T-helper 1 cell treated with Interleukin-12 subunit alpha and Interleukin-12 subunit beta and Interleukin-4 antibody, amounts not matched to agents 30 μg/mL and 1 μg/mL, for 36 hours (primary cell): ENCODE measurements around the gene MIOS.
"Not testable (repeated sequence)": the region's sequence is repeated elsewhere in the genome, so short reads cannot be mapped to it uniquely, and the experiment has no call there.

Experiments used
- H3K27ac Mint-ChIP-seq: one replicate; pipeline ENCODE4 v1.8.0; 2021; ENCODE audit warnings: mild to moderate bottlenecking, mixed read lengths
- H3K27me3 Mint-ChIP-seq: one replicate; pipeline ENCODE4 v1.8.0; 2021; ENCODE audit warnings: low read depth, mixed read lengths
- H3K36me3 Mint-ChIP-seq: one replicate; pipeline ENCODE4 v1.8.0; 2021; ENCODE audit warnings: low read depth, mixed read lengths
- H3K4me1 Mint-ChIP-seq: one replicate; pipeline ENCODE4 v1.8.0; 2021; ENCODE audit warnings: low read depth, mixed read lengths
- H3K4me3 Mint-ChIP-seq: one replicate; pipeline ENCODE4 v1.8.0; 2021; ENCODE audit warnings: mild to moderate bottlenecking, moderate library complexity, mixed read lengths
- H3K9me3 Mint-ChIP-seq: one replicate; pipeline ENCODE4 v1.8.0; 2021; ENCODE audit warnings: mixed read lengths

MIOS gene

DNA sequence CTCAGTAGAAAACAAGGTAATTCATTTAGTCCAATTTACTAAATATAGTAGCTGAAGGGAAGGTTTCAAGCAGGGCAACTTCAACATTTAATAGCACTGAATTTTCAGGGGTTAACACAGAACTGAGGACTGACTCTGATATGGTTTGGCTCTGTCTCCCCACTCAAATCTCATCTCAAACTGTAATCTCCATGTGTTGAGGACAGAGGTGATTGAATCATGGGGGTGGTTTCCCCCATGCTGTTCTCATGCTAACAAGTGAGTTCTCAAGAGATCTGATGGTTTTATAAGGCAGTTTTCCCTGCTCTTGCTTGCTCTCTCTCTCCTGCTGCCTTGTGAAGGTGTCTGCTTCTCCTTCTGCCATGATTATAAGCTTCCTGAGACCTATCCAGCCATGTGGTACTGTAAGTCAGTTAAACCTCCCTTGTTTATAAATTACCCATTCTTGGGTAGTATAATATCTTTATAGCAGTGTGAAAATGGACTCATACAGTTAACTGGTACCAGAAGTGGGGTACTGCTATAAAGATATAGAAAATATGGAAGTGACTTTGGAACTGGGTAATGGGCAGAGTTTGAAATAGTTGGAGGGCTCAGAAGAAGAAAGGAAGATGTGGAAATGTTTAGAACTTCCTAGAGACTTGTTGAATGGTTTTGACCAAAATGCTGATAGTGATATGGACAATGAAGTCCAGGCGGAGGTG lies 64.1 kb downstream of the MIOS start:
- Mint-ChIP-seq H3K4me1 (no peaks in the 10 kb centered on the region), H3K36me3 (peaks cover 5% of the 10 kb centered on the region), H3K9me3 (peaks cover 2% of the 10 kb centered on the region), H3K27ac (no peak overlapping the region), H3K4me3 (no peak overlapping the region), H3K27me3 (no peaks in the 10 kb centered on the region)

DNA sequence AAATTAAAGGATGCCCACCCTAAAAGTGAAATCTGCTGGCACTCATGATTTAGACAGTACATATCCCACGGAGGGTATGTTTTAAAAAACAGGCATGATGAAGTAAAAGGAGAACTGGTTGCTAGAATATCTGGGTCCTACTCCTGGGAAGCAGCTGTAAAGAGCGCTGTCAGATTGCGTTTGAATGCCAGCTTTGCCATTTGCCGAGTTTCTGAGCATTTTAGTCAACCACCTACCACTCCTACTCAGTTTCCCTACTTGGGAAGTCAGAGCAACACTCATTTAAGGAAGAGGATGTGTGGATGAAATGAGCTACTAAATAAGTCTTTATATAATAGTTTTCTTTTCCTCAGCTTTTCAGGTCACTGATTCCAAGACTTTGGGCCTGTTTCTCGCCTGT lies 72.7 kb downstream of the MIOS start:
- Mint-ChIP-seq H3K36me3 (peaks cover 20% of the 10 kb centered on the region), H3K27ac (peak overlapping the region; percentile 99), H3K4me3 (peak overlapping the region; percentile 96), H3K9me3 (no peaks in the 10 kb centered on the region), H3K4me1 (peaks cover 27% of the 10 kb centered on the region), H3K27me3 (no peaks in the 10 kb centered on the region)

- Mint-ChIP-seq H3K4me3 (peak overlapping the region; percentile 96), H3K4me1 (peaks cover 27% of the 10 kb centered on the region)
Observed at GRCh38 chr7:7639847-7640220, 73.2 kb downstream of the MIOS start.

DNA sequence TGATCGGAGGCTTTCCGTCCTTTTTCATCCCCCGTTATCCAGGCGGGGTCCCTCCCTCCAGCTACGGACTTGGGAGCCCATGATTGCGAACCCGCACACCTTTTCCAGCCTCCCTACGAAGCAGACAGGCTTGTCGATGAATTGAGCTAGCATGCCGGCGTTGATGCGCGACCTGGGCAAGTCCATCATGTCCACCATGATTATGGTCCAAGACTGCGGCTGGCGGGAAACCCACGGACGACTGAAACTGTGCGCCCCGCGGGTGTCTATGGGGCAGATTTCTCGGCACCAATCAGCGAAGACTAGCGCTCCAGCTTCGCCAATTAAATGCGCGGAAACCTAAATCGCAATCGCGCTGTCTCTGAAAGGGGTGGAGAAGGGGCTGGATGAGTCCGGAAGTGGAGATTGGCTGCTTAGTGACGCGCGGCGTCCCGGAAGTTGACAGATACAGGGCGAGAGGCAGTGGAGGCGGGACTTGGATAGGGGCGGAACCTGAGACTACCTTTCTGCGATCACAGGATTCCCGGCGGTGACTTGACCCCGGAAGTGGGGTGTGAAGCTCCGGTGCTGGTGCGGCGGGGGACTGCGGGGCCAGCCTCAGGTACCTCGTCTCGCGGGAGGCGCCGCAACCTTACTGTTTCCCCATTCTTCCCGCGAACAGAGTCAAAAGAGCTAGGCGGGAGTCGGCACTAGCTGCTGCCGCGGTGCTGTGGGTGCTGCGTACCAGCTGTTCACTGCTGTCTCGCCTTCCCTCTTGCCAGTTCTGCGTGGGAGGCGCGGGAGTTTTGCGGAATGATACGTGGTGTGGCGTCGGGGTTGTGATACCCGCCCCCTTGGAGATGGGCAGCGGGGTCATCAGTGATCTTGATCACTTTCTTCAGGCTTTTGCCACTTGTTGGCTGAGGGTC lies 73.8 kb downstream of the MIOS start, which contains the start of gene UMAD1:
TSS of gene UMAD1 (plus strand) at position 532 of the 908 bp plus-strand sequence. CDS start 32,620 bp downstream, outside the sequence.
- Mint-ChIP-seq H3K27me3 (no peaks in the 10 kb centered on the region), H3K4me3 (peak within 1 kb of the TSS; percentile 96), H3K4me1 (peaks cover 27% of the 10 kb centered on the region), H3K27ac (peak within 1 kb of the TSS; percentile 99), H3K9me3 (no peaks in the 10 kb centered on the region), H3K36me3 (peaks cover 21% of the 10 kb centered on the region)

More at GRCh38 chr7:7639847-7640220, 73.2 kb downstream of the MIOS start:
- Mint-ChIP-seq H3K27me3 (no peaks in the 10 kb centered on the region), H3K36me3 (peaks cover 22% of the 10 kb centered on the region), H3K27ac (peak overlapping the region; percentile 99), H3K9me3 (no peaks in the 10 kb centered on the region)

GRCh38 chr7:7641129-7641663 lies 74.5 kb downstream of the MIOS start:
- H3K27ac Mint-ChIP-seq = peak overlapping the region; percentile 99
- peaks cover 27% of the 10 kb centered on the region for H3K4me1 Mint-ChIP-seq
- peak overlapping the region; percentile 96 for H3K4me3 Mint-ChIP-seq
- no peaks in the 10 kb centered on the region for H3K27me3 Mint-ChIP-seq
- H3K36me3 Mint-ChIP-seq = peaks cover 23% of the 10 kb centered on the region
- H3K9me3 Mint-ChIP-seq = no peaks in the 10 kb centered on the region

DNA sequence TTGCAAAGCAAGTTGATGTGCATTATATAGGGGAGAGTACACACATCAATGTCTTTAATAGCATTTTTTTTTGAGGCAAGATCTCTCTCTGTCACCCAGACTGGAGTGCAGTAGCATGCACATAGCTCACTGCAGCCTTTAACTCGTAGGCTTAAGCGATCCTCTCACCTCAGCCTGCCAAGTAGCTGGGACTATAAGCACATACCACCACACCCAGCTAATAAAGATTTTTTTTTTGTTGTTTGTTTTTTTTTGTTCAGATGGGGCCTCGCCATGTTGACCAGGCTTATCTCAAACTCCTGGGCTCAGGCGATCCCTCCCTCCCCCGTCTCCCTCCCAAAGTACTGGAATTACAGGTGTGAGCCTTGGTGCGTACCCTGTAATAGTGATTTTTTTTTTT lies 75.4 kb downstream of the MIOS start:
- Mint-ChIP-seq H3K27me3 (no peaks in the 10 kb centered on the region), H3K4me3 (peak overlapping the region; percentile 96), H3K36me3 (peaks cover 23% of the 10 kb centered on the region), H3K27ac (peak overlapping the region; percentile 99), H3K4me1 (peaks cover 28% of the 10 kb centered on the region), H3K9me3 (no peaks in the 10 kb centered on the region)

DNA sequence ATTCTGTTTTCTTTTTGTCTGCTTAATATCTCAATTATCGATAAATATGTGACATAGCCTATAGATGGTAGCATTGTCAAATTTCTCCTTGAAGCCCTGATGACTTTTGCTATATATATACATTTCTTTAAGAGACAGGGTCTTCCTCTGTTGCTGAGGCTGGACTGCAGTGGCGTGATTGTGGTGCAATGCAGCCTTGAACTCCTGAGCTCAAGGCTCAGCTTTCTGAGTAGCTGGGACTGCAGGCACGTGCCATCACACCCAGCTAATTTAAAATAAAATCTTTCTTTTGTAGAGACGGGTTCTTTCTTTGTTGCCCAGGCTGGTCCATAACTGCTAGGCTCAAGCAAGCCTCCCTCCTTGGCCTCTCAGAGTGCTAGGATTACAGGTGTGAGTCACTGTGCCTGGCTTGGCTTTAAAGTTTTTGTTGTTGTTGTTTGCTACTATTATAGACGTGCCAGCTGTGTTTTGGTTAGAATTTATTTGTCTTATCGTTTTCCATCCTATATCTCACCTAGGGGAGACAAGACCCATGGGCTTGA lies 80.9 kb downstream of the MIOS start:
- peaks cover 17% of the 10 kb centered on the region for H3K4me1 Mint-ChIP-seq

GRCh38 chr7:7650682-7651206 lies 84.1 kb downstream of the MIOS start:
- Mint-ChIP-seq H3K27me3 (no peaks in the 10 kb centered on the region), H3K36me3 (peaks cover 6% of the 10 kb centered on the region), H3K4me1 (peaks cover 19% of the 10 kb centered on the region), H3K9me3 (no peaks in the 10 kb centered on the region), H3K4me3 (no peak overlapping the region), H3K27ac (no peak overlapping the region)

More for the DNA sequence above, 80.9 kb downstream of the MIOS start:
- H3K9me3 Mint-ChIP-seq = no peaks in the 10 kb centered on the region
- H3K27ac Mint-ChIP-seq = no peak overlapping the region
- H3K36me3 Mint-ChIP-seq = peaks cover 21% of the 10 kb centered on the region
- H3K4me3 Mint-ChIP-seq = no peak overlapping the region
- H3K27me3 Mint-ChIP-seq = no peaks in the 10 kb centered on the region

- H3K4me1 Mint-ChIP-seq = peaks cover 19% of the 10 kb centered on the region
- H3K27me3 Mint-ChIP-seq = no peaks in the 10 kb centered on the region
- no peak overlapping the region for H3K27ac Mint-ChIP-seq
- H3K4me3 Mint-ChIP-seq = no peak overlapping the region
- H3K36me3 Mint-ChIP-seq = peaks cover 6% of the 10 kb centered on the region
- no peaks in the 10 kb centered on the region for H3K9me3 Mint-ChIP-seq
Observed at GRCh38 chr7:7651479-7651878, 84.8 kb downstream of the MIOS start.

GRCh38 chr7:7652798-7653540 lies 86.3 kb downstream of the MIOS start:
- Mint-ChIP-seq H3K4me1 (peaks cover 18% of the 10 kb centered on the region), H3K27me3 (no peaks in the 10 kb centered on the region), H3K27ac (no peak overlapping the region), H3K36me3 (peaks cover 8% of the 10 kb centered on the region), H3K4me3 (no peak overlapping the region), H3K9me3 (peaks cover 12% of the 10 kb centered on the region)

DNA sequence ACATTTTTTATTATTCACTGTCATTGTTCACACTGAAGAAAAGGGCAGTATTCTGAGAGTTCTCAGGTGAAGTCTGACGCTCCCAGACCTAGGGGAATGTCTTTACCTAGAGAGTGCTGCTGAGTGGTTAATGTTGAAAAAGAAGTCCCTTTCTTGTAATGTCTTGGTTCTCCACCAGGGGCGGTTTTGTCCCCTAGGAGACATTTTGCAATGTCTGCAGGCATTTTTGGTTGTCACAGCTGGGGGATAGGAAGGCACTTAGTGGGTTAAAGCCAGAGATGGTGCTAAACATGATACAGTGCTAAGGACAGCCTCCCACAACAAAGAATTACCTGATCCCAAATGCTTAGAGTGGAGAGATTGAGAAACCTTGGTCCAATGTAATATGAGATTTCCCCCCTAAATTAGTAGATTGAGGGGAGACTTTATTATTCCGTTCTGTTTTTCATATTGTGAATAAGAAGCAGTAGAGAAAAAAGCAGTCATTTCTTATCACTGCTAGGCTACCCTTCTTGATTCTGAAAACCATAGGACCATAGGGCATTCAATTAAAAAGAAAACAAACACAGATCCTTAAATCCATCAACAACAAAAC lies 87.0 kb downstream of the MIOS start:
- peaks cover 18% of the 10 kb centered on the region for H3K4me1 Mint-ChIP-seq
- peaks cover 11% of the 10 kb centered on the region for H3K36me3 Mint-ChIP-seq
- no peak overlapping the region for H3K4me3 Mint-ChIP-seq
- H3K27ac Mint-ChIP-seq = no peak overlapping the region
- no peaks in the 10 kb centered on the region for H3K27me3 Mint-ChIP-seq
- H3K9me3 Mint-ChIP-seq = peaks cover 18% of the 10 kb centered on the region

GRCh38 chr7:7654964-7655715 lies 88.5 kb downstream of the MIOS start:
- Mint-ChIP-seq H3K4me1 (peaks cover 18% of the 10 kb centered on the region), H3K27ac (no peak overlapping the region), H3K27me3 (peaks cover 4% of the 10 kb centered on the region), H3K4me3 (no peak overlapping the region), H3K9me3 (peaks cover 33% of the 10 kb centered on the region), H3K36me3 (peaks cover 20% of the 10 kb centered on the region)

DNA sequence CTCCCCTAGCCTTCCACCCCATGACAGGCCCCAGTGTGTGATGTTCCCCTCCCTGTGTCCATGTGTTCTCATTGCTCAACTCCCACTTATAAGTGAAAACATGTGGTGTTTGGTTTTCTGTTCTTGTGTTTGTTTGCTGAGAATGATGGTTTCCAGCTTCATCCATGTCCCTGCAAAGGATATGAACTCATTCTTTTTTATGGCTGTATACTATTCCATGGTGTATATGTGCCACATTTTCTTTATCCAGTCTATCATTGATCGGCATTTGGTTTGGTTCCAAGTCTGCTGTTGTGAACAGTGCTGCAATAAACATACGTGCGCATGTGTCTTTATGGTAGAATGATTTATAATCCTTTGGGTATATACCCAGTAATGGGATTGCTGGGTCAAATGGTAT lies 89.8 kb downstream of the MIOS start:
- peaks cover 22% of the 10 kb centered on the region for H3K36me3 Mint-ChIP-seq
- peaks cover 40% of the 10 kb centered on the region for H3K9me3 Mint-ChIP-seq
- H3K4me1 Mint-ChIP-seq = peaks cover 22% of the 10 kb centered on the region
- H3K27ac Mint-ChIP-seq, H3K27me3 Mint-ChIP-seq, H3K4me3 Mint-ChIP-seq: not testable (repeated sequence)
